ENCODE data around the gene CLNS1A.
A peak's percentile ranks its signal among the peaks of the same experiment; 100 is the strongest.
"Not testable (repeated sequence)": the region's sequence is repeated elsewhere in the genome, so short reads cannot be mapped to it uniquely, and the experiment has no call there.

Gene CLNS1A, protein sequence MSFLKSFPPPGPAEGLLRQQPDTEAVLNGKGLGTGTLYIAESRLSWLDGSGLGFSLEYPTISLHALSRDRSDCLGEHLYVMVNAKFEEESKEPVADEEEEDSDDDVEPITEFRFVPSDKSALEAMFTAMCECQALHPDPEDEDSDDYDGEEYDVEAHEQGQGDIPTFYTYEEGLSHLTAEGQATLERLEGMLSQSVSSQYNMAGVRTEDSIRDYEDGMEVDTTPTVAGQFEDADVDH

DNA sequence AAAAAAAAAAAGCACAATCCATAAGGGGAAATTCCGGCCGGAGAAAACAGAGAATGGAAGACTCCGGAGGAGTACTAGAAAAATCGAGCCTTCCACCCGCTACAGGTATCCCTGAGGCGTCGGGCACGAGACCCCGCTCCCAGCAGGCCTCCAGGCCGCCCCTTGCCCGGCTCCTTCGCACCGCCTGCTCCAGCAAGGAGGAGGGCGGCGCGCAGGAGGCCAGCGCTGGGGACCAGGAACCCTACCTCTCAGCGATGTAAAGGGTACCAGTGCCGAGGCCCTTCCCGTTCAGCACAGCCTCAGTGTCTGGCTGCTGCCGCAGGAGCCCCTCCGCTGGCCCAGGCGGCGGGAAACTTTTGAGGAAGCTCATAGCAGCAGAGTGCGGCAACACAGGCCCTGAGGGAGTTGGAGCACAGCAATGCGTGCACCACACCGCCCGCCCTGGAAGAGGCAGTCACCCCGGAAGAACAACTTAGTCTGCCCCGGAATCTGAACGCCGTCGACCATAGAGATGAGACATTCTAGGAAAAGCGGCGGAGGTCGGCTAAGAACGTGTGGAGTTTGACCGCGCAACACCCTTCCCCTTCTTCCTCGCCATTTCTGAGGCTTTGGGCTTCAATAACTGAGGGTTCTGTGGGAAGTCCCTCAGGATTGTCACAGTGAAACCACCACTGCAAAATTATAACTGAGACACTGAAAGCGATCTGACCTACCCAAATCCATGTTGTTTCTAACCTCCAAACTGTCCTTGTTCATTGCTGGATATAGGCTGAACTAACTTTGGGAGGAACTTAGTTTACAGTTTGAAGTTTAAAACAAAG is at the start of gene CLNS1A:
CLNS1A (minus strand) TSS at position 450 of the 821 bp plus-strand sequence; CDS start at position 370, 80 bp downstream.
- DNase-seq: peak; percentile 94

DNA sequence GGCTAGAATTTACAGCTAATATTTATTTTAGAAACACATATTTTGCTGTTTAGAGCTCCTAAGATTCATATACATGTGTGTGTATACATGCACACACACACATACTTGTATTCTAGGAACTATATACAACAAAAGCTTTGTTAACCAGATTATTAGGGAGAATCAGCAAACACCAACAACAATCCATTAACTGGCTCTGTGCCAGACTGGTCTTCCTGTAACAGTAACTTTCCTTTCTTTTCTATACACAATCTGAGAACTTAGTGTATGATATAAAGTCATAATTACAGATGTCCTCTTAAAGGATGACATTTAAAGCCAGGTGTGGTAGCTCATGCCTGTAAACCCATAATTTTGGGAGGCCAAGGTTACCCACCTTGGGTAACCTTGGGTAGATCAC is 49.5 kb upstream of the CLNS1A start:
- DNase-seq: no peak

DNA sequence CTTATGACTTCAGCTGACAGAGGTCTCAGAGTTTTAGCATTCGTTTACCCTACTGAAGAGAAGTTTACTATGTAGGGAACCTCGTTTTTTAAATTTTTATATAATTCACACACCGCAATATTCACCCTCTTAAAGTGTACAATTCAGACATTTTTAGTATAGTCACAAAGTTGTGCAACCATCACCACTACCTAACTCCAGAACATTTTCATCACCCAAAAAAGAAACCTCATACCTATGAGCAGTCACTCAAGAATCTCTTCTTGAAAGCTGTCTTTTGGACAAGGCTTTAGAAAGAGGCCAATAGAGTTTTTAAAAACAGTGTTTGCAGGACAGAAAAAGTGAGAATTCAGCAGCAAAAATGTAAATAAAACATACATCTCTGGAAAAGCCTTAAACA is 39.5 kb upstream of the CLNS1A start:
- no peak for DNase-seq

DNA sequence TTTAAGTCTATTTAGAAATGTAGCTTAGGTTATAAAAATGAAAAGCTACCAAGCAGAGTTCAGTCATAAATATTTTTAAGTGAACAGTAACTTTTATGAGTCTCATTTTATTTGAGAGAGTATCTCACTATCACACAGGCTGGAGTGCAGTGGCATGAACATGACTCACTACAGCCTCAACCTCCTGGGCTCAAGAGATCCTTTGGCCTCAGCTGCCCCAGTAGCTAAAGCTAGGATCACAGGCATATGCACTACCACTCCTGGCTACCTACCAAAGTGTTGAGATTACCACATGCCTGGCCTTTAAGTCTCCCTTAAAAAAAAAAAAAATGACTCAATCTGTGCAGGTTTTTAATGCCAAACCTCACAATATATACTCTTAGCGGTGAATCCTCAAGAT is 34.7 kb upstream of the CLNS1A start:
- no peak for DNase-seq

DNA sequence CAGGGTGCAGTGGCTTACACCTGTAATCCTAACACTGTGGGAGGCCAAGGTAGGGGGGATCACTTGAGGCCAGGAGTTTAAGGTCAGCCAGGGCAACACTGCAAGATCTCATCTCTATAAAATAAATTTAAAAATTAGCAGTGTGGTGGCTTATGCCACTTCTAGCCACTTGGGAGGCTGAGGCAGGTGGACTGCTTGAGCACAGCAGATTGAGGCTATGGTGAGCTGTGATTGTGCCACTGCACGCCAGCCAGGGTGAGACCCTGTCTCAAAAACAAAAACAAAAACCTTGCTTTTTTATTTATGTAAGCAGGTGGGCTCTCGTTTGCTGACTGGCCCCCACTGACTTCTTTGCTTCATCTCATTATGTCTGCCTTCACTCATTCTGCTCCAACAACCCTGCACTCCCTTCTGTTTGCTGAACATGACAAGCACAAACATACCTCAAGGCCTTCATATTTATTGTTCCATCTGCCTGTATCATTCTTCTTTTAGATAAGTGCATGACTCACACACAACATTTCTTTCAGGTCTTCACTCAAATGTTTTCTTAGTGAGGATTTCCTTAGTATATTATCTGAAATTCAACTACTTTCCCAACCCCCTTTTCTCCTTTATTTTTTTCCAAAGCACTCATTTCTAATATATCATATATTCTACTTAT is 32.4 kb upstream of the CLNS1A start:
- DNase-seq: no peak

DNA sequence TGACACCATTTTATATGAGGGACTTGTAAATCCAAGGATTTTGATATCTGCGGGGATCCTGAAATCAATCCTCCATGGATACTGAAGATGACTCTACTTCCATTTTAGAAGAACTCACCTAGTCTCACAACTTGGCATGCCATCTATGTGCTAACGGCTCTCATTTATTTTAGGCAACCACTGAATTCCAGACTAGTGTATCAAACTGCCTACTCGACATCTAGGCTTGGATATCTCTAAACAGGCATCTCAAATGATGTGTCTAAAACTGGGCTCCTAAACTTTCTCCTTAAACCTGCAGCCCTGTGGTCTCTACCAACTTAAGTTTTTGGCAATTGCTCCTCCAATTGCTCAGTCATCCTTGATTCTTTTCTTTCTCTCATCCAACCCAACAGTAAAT is 31.2 kb upstream of the CLNS1A start:
- DNase-seq: no peak

DNA sequence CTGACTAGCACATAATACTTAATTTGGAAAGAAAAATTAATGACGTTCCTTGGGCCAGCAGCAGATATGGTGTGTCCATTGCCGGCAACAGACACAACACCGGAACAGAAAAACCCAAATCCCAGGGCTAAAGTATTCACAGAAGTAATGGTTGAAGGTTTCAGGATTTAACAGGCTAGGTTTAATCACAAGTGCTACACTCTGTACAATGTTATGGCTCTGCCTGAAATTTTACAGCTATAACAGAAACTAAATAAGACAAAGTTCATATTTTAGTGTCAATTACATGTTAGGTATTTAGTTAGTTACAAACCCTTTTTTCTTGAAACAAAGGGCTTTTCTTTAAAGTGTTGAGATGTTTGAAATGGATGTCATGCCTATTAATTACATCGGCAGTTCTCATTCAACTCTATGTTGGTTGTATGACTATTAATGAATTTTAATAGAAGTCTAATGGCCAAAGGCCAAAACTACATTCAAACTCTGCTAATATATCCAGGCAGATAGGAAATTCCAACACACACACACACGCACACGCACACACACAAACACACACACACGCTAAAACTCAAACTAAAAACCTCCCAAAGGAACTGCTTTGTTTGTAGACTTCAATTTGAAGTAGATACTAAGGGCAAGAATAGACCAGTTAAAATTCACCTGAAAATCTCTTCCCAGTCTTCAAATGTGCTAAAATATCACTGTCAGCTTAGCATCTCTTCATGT is 27.8 kb upstream of the CLNS1A start:
- no peak for DNase-seq

DNA sequence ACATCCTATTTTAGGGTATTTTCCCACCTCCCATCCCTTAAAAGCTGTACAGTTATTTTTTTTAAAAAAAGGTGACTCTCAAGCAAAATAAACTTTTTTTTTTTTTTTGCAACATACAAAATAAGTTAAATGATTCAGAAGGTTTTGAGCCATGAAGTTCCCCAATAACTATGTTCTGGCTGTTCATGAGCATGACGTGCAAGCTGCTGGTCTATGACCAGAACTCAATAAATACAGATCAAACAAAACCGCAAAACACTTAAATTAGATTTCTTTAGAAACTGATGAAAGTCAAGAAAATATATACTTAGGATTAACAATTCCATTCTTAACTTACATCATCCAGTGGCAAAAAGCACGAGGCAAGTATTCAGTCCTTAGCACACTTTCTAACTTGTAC is 24.1 kb upstream of the CLNS1A start:
- DNase-seq: no peak

DNA sequence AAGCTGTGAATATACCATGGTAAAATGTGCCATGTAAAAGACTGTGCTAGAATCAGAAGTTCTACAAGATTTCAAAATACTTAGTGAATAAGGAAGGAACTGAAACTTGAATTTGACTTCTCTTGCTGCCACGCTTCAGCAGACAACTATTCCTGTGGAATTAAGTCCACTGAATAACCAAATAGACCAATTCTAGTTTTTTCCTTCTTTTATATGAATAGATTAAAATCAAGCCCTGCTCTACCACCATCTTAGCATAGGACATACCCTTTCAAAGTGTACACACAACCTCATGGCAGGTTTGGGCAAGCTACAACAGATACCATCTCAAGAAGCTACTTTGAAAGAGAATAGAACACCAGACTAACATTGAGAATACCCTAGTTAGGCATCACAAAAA is 23.4 kb upstream of the CLNS1A start:
- no peak for DNase-seq

DNA sequence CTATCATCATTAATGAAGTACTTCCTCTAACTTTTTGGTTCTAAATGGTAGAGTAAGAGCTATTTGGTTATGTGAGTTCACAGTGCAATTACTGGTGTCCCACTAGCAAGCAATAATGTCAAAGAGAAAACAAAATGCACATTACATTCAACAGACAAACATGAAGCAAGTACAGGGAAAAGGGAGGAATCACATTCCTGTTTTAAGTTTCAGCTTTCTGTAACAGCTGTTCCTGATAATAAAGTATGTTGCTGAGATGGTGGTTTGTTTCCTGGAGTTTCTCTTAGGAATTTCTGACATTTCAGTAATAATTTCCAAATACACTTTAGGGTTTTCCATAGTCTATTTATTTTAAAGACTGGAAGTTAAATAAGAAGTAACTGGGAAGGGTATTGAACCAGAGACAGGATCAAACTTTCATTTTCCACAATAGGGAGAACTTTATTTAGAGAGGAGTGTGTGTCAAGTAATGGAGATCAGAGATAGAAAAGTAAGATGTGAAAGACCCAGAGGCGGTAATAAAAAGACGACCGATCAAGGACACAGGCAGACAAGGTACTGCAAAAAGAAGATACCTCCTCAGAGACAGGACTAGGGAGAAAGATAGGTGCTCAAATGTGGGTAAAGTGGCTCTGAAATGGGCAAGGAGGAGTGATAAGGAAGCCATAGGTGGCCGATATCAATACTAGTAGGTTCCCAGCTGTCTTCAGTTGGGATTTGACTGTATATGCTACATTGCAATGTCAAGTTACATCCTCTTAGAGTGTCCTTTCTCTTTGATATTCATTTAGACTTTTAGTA is 20.8 kb upstream of the CLNS1A start:
- DNase-seq: no peak

DNA sequence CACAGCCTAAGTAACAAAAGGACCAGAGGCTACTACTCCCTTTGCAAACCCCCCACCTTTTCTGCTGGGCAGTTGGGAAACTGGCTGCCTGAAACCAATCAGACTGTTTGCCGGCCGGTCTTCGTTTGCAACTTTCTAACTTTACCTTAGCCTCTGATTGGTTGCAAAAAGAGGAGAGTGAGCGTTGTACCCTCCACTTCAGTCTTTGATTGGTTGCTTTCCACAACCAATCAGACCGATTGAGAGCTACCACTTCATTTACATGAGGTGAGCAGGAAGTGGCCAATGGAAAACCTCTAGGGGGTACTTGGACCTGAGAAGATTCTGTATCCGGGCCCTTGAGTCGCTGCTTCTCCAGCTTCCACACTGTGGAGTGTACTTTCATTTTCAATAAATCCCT is 18.8 kb upstream of the CLNS1A start:
- DNase-seq: no peak

DNA sequence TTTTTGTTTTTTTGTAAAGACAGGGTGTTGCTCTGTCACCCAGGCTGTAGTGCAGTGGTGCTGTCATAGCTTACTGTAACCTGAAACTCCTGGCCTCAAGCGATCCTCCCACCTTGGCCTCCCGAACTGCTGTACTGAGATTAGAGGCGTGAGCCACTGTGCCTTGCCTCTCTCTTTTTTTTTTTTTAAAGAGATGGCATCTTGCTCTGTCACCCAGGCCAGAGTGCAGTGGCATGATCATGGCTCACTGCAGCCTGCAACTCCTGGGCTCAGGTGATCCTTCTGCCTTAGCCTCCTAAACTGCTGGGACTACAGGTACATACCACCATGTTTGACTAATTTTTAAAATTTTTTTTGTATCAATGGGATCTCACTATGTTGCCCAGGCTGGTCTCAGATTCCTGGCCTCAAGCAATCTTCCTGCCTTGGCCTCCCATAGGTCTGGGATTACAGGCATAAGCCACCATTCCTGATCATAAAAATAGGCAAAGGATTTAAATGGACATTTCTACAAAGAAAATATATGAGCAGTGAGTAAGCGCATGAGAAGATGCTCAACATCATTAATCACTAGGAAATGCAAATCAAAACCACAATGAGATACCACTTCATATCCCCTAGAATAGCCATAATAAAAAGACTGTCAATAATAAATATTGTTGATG is 17.3 kb upstream of the CLNS1A start:
- DNase-seq: peak; percentile 49

DNA sequence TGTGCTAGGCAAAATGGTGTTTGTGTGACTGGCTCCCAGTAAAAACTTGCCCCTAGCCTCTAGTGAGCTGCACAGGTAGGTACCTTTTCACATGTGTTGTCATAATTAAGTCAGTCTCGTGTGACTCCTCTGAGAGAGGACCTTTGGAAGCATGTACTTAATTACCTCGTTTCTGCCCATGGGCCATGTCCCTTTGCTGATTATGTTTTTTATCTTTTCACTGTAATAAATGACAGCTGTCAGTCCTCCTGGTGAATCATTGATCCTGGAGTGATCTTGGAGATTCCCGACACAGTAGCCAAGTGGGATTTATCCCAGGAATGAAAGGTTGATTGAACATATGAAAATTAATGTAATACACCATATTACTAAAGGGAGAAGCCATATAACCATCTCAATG is 12.5 kb upstream of the CLNS1A start:
- no peak for DNase-seq

DNA sequence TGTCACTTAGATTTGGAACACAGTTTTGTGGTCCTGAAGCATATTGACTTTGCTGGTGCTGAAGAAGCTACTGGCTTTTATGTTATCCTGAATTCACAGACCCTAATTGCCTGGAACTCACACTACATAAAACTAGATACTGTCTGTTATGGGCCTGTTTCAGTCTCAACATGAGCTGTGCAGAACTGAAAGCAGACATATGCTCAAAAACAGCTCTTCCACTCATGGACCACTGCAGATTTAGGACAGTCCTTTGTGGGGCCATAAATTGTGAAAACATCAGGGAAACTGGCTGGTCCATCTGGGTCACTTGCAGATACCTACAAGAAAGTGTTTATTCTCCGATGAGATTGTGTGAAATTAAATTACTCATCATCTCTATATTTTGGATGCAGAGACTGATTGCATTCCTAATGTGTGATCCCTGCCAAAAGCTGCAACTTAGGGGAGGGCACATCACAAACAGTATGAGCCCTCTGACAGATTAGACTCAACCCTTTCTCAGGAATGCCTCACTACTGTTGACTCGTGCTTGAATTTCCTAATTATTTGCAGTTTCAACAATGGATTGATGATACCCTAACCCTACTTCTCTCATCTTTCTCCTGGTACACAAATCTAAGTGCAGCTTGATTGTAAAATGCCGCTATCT is 10.2 kb upstream of the CLNS1A start:
- DNase-seq: no peak

DNA sequence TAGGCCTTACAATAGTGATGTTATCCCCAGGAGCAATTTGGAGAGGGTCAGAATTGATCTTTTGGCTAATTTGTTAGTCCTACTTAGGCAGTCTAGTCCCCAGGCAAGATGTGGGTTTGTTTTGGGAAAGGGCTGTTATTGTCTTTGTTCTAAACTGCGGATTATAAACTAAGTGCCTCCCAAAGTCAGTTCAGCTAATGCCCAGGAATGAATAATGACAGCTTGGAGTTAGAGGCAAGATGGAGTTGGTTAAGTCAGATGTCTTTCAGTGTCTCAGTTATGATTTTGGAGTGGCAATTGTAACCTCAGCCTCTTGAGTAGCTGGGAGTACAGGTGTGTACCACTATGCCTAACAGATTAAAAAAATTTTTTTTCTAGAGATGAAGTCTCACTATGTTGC is 7.3 kb upstream of the CLNS1A start:
- DNase-seq: no peak

DNA sequence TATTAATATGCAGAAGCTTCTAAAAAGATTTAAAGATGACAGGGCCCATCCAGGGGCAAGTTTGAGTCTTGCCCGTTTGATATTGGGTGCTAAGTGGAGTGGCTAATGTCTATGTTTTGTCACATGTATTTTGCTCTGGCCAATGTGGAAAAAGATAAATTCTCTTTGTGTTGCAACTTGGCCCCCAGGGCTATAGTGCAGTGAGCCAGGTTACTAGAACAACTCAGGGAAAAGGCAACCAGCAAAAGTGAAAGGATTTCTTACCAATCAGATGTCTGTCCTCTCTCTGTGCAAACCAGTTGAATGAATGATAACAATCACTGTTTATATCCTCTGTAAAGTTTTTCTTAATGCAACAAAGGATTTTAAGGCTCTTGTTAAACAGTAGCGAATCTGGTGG is 4.6 kb upstream of the CLNS1A start:
- DNase-seq: no peak

DNA sequence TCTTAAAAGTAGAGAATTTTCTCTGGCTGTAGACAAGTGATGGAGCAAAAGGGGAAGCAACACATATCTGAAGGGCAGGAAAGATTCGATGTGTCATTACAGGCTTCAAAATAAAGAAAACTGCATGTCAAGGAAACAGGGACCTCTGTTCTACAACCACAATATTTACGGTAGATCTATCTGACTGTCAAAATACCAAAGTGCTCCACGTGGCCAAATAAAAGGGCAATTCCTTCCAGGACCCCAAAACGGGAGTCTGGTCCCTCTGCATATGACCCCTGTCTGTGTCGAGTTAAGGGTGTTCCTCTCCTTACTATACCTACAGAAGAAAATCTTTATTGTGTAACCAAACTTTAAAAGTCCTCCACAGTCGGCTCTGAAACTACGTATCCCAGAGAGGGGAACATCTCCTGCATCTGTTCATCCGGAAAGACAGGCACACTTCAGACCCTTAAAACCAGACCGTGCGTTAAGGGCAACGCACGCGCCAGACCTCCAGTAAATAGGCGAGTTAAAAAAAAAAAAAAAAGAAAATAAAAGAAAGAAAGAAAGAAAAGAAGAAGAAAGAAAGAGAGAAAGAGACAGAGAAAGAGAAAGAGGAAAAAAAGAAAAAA is 756 bp downstream of the CLNS1A start:
- no peak for DNase-seq

DNA sequence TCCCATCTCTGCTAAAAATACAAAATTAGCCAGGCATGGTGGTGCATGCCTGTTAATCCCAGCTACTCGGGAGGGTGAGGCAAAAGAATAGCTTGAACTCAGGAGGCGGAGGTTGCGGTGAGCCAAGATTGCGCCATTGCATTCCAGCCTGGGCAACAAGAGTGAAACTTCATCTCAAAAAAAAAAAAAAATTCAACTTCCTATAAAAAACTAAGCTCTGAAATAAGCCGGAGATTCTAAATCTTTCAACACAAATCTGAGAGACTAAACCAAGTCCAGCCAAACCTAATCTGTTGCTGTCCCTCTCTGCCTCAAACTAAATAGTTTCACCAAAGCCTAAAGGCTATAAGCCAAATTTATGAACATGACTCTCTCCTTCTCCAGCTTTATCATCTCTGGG is 3.7 kb downstream of the CLNS1A start:
- DNase-seq: not testable (repeated sequence)

DNA sequence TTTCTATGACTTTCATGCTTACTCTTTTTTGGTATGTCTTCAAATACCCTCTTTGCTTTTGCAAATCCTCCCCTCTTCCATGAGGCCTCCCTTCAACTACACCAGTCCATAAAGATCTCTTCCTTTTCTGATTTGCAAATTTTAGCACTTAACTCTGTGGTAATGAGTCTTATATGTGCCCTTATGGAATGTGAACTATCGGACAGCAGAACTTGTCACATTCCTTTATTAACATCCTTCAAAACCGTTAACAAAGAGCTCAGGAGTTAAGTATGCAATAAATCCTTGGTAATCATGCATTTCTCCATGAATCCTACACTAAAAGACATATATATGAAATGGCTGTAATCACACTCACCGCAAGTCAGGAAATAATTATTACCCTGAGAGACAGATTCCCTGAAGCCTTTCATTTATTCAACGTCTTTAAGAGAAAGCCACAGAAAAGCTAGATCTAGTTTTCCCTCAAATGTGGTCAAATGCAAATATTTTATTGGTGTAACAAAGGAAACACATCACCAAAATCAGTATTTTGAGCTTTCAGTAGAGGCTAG is 7.4 kb downstream of the CLNS1A start:
- no peak for DNase-seq

DNA sequence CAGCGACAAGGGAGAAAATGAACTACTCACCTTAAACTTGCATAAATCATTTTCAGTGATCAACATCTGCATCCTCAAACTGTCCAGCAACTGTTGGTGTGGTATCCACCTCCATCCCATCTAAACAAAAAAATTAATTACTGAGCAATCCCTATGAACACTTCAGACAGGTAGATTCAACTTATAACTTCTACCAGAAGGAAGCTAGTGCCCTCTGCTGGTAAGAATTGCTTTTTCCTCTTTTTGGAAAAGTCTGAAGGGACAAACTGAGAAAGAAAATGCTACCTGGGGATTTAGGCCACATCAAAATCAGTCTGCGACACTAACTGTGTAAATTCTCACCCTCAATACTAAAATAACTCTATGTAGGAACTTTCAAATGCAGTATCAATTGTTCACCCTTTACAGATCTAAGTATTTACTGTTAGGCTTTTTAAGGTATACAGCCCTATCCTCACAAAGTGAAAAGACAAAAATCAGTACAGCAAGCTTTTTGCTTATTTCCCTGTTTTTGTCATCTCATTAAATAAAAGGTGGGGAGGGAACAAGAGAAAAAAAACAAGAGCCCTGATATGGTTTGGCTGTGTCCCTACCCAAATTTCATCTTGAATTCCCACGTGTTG is 17.9 kb downstream of the CLNS1A start:
- no peak for DNase-seq

Measured in islet precursor cell (in vitro differentiated cells).